ENCODE measurements around the gene DHFR.

DHFR gene

DNA sequence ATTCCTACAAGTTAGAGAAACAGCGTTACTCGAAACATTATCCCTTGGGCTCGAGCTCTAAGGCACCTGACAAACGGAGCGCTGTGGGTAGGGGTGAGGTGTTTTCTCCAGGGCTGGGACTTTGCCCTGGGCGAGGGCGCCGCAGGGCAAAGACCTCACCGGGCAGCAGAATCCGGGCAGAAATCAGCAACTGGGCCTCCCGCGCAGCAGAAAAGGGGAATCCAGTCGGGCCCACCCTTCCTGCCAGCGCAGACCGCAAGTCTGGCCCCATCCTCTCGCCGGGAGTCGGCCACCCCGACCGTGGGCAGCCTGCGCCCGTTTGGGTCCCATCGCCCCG, 761 bp downstream of the DHFR start:
- DNase-seq = peak in 1 of 2 donors; percentile 1

DNA sequence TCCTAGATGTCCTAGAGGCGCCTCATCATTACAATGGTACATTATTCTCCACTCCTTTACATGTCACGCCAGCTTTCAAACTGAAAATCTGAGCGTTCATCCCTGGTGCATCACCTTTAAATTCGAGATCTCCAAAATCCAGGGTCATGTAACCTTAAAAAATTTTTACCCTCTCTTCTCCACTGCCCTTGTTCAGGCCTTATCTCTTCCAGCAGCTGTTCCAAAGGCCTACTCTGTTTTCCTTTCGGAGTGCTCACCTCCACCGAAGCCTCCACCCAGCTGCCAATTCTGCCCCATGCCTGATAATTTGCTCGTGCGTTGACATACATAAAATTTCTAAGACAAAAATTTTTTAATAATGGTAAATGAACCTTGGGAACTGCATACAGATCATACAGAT, 1.3 kb downstream of the DHFR start:
- DNase-seq = no peak

GRCh38 chr5:80646926-80647325, 7.9 kb downstream of the DHFR start:
- DNase-seq = no peak

DNA sequence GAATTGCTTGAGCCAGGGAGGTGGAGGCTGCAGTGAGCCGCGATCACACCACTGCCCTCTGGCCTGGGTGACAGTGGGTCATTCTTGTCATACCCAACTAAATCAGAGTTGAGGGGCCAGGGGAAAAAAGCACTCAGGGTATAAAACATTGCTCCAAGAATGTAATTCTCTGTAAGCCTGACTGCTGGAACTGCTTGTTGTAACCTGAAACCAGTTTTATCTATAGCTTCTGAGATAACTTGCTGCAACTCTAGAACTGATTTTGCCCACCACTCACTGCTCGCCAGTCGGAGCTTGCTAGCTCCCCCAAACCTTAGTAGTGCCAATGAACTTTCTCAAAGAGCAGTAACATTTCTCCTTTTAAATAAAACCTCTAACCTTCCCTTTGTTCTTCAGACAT, 9.9 kb downstream of the DHFR start:
- no peak for DNase-seq

DNA sequence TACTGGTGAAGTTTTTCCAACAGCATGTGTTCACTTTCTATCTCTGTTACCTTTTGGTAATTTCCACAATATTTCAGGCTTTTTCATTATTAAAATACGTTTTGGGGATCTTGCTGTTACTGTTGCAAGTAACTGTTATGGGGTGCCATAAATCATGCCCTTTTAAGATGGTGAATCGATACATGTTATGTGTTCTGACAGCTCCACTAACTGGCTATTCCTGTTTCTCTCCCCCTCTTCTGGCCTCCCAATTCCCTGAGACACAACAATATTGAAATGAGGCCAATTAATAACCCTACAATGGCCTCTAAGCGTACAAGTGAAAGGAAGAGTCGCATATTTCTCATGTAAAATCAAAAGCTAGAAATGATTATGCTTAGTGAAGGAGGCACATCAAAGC, 13.4 kb downstream of the DHFR start:
- DNase-seq = no peak

DNA sequence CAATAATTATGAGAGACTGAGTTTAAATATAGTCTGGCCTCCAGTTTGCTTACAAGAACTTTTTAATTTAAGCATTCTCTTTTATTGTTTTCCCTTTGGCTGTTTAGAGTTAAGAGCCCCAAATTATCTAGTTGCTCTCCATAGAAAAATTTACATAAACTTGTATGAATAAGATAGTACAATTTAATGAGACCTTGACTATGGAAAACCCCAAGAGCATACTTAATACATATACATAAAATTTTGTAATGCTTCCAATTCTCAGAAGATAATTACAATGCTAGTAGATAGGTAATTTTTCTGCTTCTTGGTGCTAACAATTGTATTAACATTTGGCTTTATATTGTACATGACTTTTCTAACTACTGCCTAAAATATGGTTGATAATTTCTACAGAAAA, 20.6 kb downstream of the DHFR start:
- no peak for DNase-seq

- no peak for DNase-seq
These were observed 22.1 kb downstream of the DHFR start for GRCh38 chr5:80632700-80633099.

DNA sequence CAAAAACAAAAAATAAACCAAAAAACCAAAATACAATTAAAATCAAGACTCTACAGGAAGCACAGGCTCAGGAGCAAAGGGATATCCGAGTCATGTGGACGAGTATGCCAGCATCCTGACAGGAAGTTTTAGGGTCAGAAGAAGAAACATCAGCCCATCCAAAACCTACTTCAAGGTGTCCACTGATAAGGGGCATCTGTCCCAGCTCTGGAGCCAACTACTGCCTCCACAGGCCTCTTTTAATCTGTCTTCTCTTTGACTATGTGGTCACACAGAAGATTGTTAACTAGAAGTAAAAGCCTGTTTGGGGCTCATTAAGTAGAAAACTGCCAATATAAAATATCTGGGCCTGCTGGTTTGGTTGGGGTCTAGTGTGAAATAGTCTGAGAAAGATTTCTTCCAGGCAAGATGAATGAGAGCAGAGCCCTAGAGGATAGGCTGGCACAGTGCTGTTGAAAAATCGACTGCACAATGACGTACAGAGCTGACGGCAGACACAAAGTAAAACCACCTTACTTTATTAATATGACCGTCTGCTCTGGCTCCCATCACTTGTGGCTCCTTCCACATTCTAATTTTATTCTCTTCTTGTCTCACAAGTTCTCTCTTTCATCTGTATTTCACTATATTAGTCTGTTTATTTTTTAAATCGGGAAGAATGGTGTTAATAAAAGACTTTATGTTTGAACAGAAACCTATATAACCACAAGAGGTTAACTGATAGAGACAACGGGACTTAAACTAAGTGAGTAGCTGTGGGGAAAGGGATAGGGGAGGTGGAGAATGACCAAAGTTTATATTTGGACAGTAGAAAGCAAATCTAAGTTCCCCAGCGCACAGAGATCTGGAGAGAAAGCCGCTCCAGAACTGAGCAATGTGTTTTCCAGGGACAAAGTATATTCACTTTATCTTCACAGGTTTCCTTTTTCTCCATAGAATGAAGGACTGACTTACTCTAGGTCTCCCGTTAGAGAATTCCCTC, 23.2 kb downstream of the DHFR start:
- DNase-seq = no peak

GRCh38 chr5:80629281-80629680, 25.5 kb downstream of the DHFR start:
- no peak for DNase-seq

GRCh38 chr5:80625230-80625629, 29.6 kb downstream of the DHFR start:
- DNase-seq = no peak

DNA sequence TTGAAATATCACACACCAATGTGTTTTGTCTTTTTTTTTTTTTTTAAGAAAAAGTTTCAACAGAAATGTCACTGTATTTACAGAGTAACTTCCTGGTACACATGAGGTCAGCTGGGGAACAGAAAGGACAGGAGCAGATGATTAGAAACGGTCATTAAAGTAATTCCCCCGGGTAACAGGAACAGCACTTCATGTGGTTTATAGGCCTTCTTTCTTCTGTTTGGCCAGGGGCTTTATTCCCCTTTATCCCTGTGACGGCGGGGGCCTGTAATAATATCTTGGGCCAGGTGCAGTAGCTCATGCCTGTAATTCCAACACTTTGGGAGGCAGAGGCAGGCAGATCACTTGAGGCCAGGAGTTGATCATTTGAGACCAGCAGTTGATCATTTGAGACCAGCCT, 30.8 kb downstream of the DHFR start:
- no peak for DNase-seq

DNA sequence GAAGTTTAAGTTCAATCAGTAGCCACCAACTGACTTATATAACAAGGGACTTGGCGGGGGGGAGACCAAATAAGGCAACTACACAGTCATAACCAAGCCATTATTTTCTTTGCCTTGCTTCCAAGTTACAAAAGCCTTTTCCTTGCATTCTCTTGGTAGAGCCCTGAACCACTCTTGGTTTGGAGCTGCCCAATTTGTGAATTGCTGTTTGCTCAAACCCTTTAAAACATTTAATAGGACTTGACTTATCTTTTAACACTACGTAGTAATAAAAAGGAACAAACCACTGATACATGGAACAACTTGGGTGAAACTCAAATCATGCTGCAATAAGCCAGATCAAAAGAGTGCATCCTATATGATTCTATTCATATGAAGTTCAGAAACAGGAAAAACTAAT, 32.0 kb downstream of the DHFR start:
- DNase-seq = no peak

DNA sequence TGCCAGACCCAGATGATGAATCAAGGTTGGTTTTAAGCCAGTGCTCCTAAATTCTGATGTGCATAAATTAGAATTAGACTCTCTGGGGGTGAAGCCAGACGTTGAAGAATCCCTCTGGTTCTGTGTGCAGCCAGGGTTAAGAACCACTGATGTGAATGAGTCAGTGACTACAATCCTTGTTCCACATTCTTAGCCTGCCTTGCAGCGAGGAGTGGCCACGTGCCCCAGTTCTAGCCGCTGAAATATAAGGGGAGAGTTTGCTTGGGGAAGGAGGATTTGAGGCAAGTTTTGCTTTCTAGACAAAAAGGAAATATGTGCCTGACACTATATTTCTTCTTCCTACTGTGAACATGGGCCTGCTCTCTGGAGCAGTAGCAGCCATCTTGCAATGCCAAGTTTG, 34.6 kb downstream of the DHFR start:
- DNase-seq = no peak

GRCh38 chr5:80619086-80619485, 35.7 kb downstream of the DHFR start:
- DNase-seq = no peak

DNA sequence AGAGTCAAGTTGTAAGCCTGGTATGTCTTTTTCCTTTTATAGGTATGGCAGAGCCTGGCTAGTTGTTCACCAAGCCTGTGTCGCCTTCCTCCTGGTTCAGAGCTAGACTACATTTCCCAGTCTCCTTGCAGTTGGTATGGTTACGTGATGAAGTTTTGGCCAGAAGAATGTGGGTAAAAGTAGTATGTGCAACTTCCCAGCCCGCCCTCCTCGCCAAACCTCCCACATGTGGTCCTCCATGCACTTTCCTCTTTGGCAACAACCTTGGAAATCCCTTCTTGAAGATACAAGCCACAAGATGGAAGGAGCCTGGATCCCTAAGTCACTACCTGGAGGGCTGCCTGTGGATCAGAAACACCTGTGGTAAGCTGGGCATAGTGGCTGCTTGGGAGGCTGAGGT, 36.3 kb downstream of the DHFR start:
- no peak for DNase-seq

DNA sequence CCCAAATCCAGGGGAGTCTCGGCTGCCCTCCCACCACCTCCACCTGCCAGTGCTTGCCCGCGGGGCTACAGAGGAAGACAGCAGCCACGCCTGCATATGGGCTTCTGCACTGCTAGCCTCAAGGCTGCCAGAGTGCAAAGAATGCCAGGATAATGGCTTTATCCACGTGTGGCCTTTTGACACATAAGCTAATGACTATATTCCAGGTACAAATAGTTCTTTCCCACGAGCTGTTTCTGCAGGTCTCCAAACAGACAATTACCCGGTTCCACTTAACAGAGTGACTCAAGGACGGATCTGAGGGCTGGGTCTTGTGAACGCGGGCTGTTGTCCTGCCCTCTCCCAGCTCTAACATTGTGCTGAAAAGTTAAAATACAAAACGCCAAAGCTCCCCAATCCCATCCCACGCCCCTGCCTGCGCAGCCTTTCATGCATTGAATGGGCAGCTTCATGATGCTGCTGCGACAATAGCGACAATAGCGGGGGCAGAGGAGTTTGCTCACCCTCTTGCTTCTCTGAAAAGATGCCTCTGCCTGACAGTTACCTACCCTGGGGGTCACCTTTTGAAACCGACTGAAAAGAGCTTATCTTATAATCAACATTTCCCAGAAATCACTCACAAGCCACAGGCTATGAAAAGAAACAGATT, 39.4 kb downstream of the DHFR start:
- DNase-seq = no peak

GRCh38 chr5:80609692-80610091, 45.1 kb downstream of the DHFR start:
- no peak for DNase-seq

DNA sequence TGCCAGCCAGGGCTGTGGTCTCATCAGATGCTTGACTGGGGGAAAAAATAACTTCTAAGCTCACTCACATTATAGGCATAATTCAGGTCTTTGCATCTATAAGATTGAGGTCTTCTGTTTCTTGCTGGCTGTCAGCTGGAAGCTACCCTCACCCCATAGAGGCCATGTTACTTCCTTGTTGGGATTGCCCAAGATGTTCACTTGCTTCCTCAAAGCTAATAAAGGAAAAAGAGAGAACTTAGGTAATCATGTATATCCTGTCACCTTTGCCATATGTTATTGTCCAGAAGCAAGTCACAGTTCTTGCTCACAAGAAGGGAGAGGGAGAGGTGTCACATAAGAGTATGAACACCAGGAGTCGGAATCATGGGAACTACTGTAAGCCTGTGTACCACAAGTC, 46.1 kb downstream of the DHFR start:
- DNase-seq = no peak

- no peak for DNase-seq
These were observed 47.0 kb downstream of the DHFR start for GRCh38 chr5:80607832-80608231.

DNA sequence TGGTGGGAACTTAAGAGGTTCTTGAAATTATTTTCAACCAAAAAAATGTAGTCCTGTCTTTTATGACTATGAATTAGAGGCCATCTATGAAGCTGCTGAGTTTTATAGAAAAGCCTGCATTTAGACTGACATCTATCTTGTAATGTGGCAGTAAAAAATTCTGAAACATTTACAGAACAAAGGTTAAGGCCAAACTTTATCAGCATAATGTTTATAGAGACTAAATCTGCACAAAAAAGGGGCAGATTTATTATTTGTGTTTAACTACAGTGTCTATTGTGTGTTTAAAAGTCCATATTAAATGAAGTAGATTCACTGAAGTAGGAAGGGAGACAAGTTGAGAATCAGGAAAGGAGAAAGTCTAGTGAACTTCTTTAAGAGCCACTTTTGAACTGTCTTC, 47.4 kb downstream of the DHFR start:
- DNase-seq = no peak

- no peak for DNase-seq
These were observed 53.7 kb downstream of the DHFR start for GRCh38 chr5:80600943-80601693.

DNA sequence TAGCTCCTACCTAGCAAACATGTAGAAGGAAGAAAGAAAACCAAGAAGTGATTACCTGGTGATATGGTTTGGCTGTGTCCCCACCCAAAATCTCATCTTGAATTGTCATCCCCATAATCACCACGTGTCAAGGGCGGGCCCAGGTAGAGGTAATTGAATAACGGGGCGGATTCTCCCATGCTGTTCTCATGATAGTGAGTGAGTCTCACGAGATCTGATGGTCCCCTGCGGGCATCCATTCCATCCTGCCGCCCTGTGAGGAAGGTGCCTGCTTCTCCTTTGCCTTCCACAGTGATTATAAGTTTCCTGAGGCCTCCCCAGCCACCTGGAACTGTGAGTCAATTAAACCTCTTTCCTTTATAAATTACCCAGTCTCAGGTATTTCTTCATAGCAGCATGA, 57.3 kb downstream of the DHFR start:
- no peak for DNase-seq

- DNase-seq = no peak
These were observed 60.0 kb downstream of the DHFR start for GRCh38 chr5:80594810-80595209.

GRCh38 chr5:80592761-80593160, 62.0 kb downstream of the DHFR start:
- DNase-seq = no peak
